ENCODE data around the gene CSAG1.
"Not testable (repeated sequence)": the region's sequence is repeated elsewhere in the genome, so short reads cannot be mapped to it uniquely, and the experiment has no call there.

The CSAG1 gene

DNA sequence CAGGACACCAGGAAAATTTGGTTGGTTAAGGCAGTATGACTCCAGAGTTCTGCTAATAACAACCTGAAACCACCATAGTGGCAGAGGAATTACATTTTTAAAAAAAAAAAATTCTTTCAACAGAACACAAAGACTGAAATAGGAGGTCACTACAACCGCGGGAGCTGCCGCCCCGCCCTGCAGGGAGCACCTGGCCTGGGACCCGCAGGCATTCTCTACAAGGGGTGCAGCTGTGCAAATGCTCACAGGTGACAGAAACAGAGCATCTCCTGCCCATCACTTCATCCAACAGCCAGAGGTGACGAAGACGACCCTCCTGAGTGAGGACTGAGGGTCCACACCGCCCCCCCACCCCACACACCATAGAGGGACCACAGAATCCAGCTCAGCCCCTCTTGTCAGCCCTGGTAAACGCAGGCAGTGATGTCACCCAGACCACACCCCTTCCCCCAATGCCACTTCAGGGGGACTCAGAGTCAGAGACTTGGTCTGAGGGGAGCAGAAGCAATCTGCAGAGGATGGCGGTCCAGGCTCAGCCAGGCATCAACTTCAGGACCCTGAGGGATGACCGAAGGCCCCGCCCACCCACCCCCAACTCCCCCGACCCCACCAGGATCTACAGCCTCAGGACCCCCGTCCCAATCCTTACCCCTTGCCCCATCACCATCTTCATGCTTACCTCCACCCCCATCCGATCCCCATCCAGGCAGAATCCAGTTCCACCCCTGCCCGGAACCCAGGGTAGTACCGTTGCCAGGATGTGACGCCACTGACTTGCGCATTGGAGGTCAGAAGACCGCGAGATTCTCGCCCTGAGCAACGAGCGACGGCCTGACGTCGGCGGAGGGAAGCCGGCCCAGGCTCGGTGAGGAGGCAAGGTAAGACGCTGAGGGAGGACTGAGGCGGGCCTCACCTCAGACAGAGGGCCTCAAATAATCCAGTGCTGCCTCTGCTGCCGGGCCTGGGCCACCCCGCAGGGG, 35.3 kb downstream of the CSAG1 start, which contains the start of gene MAGEA3:
TSS of gene MAGEA3 (plus strand) at position 843 of the 980 bp plus-strand sequence. CDS start 2,039 bp downstream, outside the sequence.
- not testable (repeated sequence) for DNase-seq

DNA sequence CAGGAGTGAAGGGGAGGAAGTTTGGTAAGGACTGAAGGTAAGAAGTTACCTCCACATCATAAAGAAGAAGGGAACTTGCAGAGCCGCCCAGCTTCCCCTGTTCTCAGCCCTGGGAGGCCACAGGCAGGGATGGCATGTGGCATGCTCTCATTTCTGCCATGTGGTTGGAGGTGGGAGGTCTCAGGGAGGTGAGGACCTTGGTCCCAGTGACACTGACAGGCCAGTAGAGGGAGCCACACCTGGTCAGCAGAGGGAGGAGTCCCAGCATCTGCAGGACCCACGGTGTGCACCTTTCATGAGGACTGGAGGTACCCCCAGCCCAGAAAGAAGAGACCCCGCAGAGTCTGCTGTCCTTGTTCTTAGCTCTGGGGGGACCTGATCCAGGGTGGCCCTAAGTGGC, 52.5 kb downstream of the CSAG1 start:
- not testable (repeated sequence) for DNase-seq

Data from stimulated activated naive CD4-positive, alpha-beta T cell treated with Interleukin-2 at 50 U/mL for 16 hours (primary cell).